Fibroblast of upper back skin (primary cell): Measurements from ENCODE around the gene ANKRD35.
"Not testable (repeated sequence)": the region's sequence is repeated elsewhere in the genome, so short reads cannot be mapped to it uniquely, and the experiment has no call there.

Source experiments
- DNase-seq: peaks from one replicate; pipeline ENCODE4 v3.0.0-alpha.2; 2013

ANKRD35 gene

DNA sequence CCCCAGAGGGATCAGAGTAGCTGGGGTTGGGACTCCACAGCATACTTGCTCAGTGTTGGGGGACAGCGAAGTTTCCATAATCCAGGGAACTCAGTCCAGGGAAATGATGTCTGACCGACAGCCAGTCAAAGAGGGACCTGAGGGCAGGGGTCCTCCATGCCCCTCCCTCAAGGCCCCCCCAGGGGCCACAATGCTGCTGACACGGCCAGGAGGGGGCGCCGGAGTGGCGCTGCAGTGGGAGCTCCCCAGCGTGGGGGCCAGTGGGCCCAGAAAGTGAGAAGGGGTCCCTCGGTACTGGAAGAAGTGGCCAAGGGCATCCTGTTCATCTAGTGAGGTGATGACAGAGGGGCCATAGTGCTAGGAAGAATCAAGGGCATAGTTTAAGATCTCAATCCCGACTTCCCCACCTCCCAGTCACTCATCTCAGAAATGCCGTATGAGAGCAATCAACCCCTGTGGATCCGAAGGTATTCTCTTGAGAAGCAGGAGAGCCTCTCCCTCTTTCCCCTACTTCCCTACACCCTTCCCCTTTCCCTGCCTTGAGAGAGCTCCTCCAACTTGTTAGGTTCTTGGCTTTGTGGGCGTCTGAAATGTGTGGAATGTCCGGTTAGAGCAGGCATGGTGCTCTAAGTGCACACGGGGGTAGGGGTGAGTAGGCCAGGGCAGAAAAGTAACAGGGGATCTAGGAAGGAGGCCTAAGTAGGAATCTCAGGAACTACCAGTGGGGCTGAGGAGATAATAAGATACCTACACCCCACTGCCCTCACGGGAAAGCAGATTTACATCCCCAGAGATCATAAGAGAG is 36.1 kb downstream of the ANKRD35 start:
- peak; percentile 86 for DNase-seq

GRCh38 chr1:145847827-145848226 is 37.8 kb downstream of the ANKRD35 start:
- no peak for DNase-seq

GRCh38 chr1:145846201-145846612 is 39.5 kb downstream of the ANKRD35 start:
- peak; percentile 24 for DNase-seq

DNA sequence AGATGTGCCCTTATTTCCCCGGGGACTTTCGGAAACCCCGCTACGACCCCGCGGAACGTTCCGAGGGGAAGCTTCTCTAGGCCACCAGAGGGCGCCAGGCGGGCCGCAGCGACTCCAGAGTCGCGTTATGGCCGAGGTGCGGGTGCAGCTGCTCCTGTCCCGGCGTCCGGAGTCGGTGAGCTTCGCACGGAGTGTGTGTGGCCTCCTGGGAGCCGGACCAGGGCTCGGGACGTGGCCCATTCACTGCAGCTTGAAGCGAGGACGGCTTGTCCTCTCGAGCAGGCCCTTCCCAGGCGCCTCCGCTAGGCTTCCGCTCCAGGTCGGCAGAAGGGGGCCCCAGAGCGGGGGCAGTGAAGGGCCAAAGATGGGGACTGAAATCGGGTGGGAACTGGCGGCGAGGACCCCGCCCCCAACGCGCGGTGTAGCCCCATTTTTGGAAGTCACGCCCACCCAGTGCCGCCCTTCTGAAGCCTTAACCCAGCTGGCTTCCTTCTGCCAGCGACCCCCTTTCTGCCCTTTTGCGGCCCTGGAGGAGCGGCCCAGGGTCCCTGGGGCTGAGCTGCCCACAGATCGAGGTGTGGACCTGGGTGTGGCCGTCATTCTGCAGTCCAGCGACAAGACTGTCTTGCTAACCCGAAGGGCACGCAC is 40.0 kb downstream of the ANKRD35 start, which contains the start of gene NUDT17:
NUDT17 (plus strand) TSS at position 117 of the 648 bp plus-strand sequence; CDS start at position 128, 11 bp downstream.
- DNase-seq, result peak; percentile 72

GRCh38 chr1:145845144-145845513 is 40.5 kb downstream of the ANKRD35 start:
- no peak for DNase-seq

- no peak for DNase-seq
Measured at GRCh38 chr1:145843031-145843430, 42.6 kb downstream of the ANKRD35 start.

- no peak for DNase-seq
Measured at GRCh38 chr1:145837656-145838055, 48.0 kb downstream of the ANKRD35 start.

DNA sequence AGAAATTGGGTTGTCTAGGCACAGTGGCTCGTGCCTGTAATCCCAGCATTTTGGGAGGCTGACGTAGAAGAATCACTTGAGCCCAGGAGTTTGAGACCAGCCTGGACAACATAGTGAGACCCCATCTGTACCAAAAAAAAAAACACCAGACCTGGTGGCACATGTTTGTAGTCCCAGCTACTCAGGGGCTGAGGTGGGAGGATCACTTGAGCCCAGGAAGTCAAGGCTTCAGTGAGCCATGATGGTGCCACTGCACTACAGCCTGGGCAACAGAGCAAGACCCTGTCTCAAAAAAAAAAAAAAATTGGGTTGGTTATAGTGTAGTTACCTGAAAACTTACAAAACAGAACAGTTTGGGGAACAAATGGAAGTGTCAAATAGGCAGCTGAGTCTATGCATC is 54.9 kb downstream of the ANKRD35 start:
- DNase-seq, result not testable (repeated sequence)

- DNase-seq, result peak; percentile 17
Measured at GRCh38 chr1:145828367-145829026, 57.2 kb downstream of the ANKRD35 start.

- DNase-seq, result no peak
Measured at GRCh38 chr1:145827966-145828365, 57.7 kb downstream of the ANKRD35 start.

DNA sequence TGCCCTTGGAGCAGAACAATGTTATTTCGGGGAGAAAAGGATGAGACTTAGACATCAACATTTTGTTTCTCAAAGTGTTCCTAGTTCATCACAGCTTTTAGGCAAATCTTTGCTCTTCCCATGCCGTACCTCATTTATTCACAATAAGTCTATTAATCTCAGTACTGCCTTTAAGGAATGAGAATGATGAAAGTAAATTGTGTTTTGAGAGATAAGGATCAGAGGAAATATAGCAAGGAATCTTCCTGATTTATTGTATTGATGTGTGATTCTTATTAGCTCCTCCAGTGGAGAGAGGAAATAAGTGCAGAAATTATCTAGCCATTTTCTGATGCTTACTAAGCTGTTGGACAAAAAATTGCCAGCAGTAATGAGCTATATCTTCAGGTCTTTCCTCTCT is 59.6 kb downstream of the ANKRD35 start:
- no peak for DNase-seq

GRCh38 chr1:145824499-145824842 is 61.2 kb downstream of the ANKRD35 start:
- DNase-seq, result no peak

DNA sequence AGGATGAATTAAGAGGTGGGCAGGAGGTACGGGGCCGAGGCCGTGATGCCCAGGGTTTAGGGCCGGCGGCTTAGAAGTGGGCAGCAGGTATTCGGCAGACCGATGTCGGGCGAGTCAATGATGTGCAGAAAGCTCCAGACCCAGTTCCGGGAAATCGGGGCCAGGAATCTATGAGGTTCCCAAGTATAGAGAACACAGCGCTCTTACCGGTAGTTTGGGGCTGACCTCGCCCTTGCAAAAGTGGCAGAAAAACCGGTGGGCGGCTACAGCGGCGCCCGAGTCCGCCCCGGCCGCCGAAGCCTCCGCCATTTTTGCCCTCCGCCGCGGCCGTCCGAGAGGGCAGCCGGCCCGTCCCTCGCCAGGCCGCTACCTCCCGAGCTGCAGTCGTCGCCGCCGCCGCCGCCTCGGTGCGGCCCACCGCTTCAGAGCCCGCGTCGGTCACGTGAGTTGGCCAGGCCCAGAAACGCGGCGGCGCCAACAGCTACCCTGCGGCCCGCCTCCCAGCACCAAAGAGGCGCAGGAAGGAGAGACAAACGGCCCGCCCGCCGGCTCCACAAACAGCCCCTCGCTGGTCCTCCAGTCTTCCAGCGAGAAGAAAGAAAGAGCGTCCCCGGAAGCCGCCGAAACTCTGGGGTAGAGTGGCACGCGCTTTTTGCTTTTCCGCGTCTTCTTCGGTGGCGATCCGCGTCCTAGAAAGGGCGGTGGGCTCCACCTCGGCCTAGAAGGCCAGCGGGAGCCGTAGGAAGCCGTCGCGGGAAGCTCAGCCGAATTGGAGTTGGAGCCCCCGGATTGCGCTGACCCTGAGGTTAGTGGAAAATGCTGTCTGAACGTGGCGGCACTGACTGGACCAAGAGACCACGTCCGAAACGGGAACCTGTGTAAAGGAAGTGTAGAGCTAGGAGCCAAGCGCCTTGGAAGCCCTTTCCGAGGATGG is 61.8 kb downstream of the ANKRD35 start, which contains the start of the genes POLR3C and RNF115:
POLR3C (plus strand) TSS at position 636 of the 934 bp plus-strand sequence. CDS start 1,577 bp downstream, outside the sequence.
RNF115 (minus strand) TSS at position 531 of the 934 bp plus-strand sequence; CDS start at position 309, 222 bp downstream.
- DNase-seq, result peak; percentile 91

- DNase-seq, result not testable (repeated sequence)
Measured at GRCh38 chr1:145822779-145823331, 62.8 kb downstream of the ANKRD35 start.

- DNase-seq, result peak; percentile 78
Measured at GRCh38 chr1:145818095-145818494, 67.6 kb downstream of the ANKRD35 start.
